Measurements from ENCODE around the gene ENOX1. TPM values are rescaled to one million over a fixed set of nuclear protein-coding genes. Genes with fewer than 3 reads are reported as not detected.

Gene ENOX1
- polyA plus RNA-seq, 3 donors, result 0.04 TPM; not detected in 2

GRCh38 chr13:43776006-43776405 is 10.8 kb downstream of the ENOX1 start:
- Mint-ChIP-seq H3K27me3 (ENCODE audit: low read depth in 3 of 3) (peaks cover 5 to 14% (median 5%) of the 10 kb centered on the region in 3 donors), H3K4me3 (no peak overlapping the region), H3K36me3 (no peaks in the 10 kb centered on the region), H3K4me1 (no peaks in the 10 kb centered on the region), H3K27ac (no peak overlapping the region), H3K9me3 (peaks cover 0 to 2% (median 0%) of the 10 kb centered on the region in 7 donors)
- Histone ChIP-seq H3K9me3 (replicated peaks in 1 of 2; ENCODE audit: control insufficient read depth in 1 of 2, insufficient read depth in 1 of 2, low read length in 2 of 2) (no peaks in the 10 kb centered on the region), H3K36me3 (replicated peaks in 1 of 2; ENCODE audit: control insufficient read depth in 1 of 2, insufficient read depth in 2 of 2, low read length in 2 of 2) (no peaks in the 10 kb centered on the region), H3K27ac (ENCODE audit: low read depth in 1 of 2, low read length in 2 of 2) (no peak overlapping the region), H4K20me1 (ENCODE audit: insufficient read depth, low read length) (no peaks in the 10 kb centered on the region), H3K9ac (ENCODE audit: insufficient read depth, low read length, poor library complexity, severe bottlenecking) (no peak overlapping the region), H3K4me1 (ENCODE audit: control insufficient read depth in 1 of 2, insufficient read depth in 2 of 2, low read length in 2 of 2) (no peaks in the 10 kb centered on the region), H3K27me3 (ENCODE audit: control insufficient read depth in 2 of 2, insufficient read depth in 2 of 2, low read length in 2 of 2) (no peaks in the 10 kb centered on the region), H2AFZ (ENCODE audit: insufficient read depth, low read depth, low read length, poor library complexity, severe bottlenecking) (no peak overlapping the region), H3K79me2 (ENCODE audit: insufficient read depth, low read length) (no peaks in the 10 kb centered on the region), H3K4me2 (replicated peaks; ENCODE audit: extremely low read depth, low read length, poor library complexity, severe bottlenecking) (no peak overlapping the region), H3K4me3 (replicated peaks in 1 of 3; ENCODE audit: low read depth in 2 of 3, low read length in 3 of 3) (no peak overlapping the region)
- TF ChIP-seq CTCF (IDR thresholded peaks at IDR 0.05), result no peak
- WGBS (ENCODE audit: insufficient coverage), result 83% methylated on average over 1 of the region's 2 CpGs
- intact Hi-C loops (cut with micrococcal nuclease), result no loop called here
- no peak for DNase-seq

GRCh38 chr13:43773602-43774001 is 13.2 kb downstream of the ENOX1 start:
- Histone ChIP-seq H2AFZ (ENCODE audit: insufficient read depth, low read depth, low read length, poor library complexity, severe bottlenecking) (no peak overlapping the region), H3K4me1 (ENCODE audit: control insufficient read depth in 1 of 2, insufficient read depth in 2 of 2, low read length in 2 of 2) (peaks cover 3 to 4% of the 10 kb centered on the region in 2 donors), H3K9ac (ENCODE audit: insufficient read depth, low read length, poor library complexity, severe bottlenecking) (no peak overlapping the region), H3K36me3 (replicated peaks in 1 of 2; ENCODE audit: control insufficient read depth in 1 of 2, insufficient read depth in 2 of 2, low read length in 2 of 2) (no peaks in the 10 kb centered on the region), H3K27me3 (ENCODE audit: control insufficient read depth in 2 of 2, insufficient read depth in 2 of 2, low read length in 2 of 2) (no peaks in the 10 kb centered on the region), H3K4me3 (replicated peaks in 1 of 3; ENCODE audit: low read depth in 2 of 3, low read length in 3 of 3) (no peak overlapping the region), H3K9me3 (replicated peaks in 1 of 2; ENCODE audit: control insufficient read depth in 1 of 2, insufficient read depth in 1 of 2, low read length in 2 of 2) (no peaks in the 10 kb centered on the region), H3K4me2 (replicated peaks; ENCODE audit: extremely low read depth, low read length, poor library complexity, severe bottlenecking) (no peak overlapping the region), H4K20me1 (ENCODE audit: insufficient read depth, low read length) (no peaks in the 10 kb centered on the region), H3K79me2 (ENCODE audit: insufficient read depth, low read length) (no peaks in the 10 kb centered on the region), H3K27ac (ENCODE audit: low read depth in 1 of 2, low read length in 2 of 2) (no peak overlapping the region)
- H3K27me3 Mint-ChIP-seq (ENCODE audit: low read depth in 3 of 3), result peaks cover 5 to 13% (median 5%) of the 10 kb centered on the region in 3 donors
- DNase-seq, result no peak
- H3K9me3 Mint-ChIP-seq, result peaks cover 0 to 2% (median 0%) of the 10 kb centered on the region in 7 donors
- WGBS (ENCODE audit: insufficient coverage), result no CpG with 5 or more reads among the region's 2 CpGs
- intact Hi-C loops (cut with micrococcal nuclease), result no loop called here
- no peak for TF ChIP-seq CTCF (IDR thresholded peaks at IDR 0.05)
- peaks cover 3% of the 10 kb centered on the region for H3K4me1 Mint-ChIP-seq
- H3K4me3 Mint-ChIP-seq, result no peak overlapping the region
- no peaks in the 10 kb centered on the region for H3K36me3 Mint-ChIP-seq
- no peak overlapping the region for H3K27ac Mint-ChIP-seq
